ENCODE results near the gene THOC6.

THOC6 gene

DNA sequence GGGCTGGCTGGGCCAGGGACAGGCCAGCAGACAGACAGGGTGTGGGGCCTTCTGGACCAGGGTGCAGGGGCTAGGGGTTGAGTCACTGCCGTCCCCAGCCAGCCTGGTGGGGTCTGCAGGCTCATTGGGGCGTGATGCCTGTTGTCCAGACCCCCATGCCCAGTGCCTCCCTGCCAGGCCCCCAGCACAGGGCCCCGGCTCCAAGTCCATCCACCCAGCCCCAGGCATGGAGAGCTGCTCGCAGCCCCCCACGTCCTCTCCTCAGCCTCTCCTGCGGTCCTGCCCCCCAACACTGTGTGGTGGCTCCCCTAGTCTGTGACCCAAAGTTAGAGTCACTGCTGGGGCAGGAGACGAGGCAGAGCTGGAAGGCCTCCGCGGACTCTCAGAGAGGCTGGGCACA, 36.5 kb upstream of the THOC6 start:
- Histone ChIP-seq H3K4me2 (ENCODE audit: low read length) (no peak overlapping the region), H3K36me3 (ENCODE audit: control insufficient read depth, low read length) (no peaks in the 10 kb centered on the region), H3K27ac (ENCODE audit: low read depth, low read length) (no peak overlapping the region), H3K9me2 (replicated peaks; ENCODE audit: control insufficient read depth, low read length) (no peaks in the 10 kb centered on the region), H4K20me1 (ENCODE audit: control insufficient read depth, insufficient read depth, low read depth, low read length) (no peaks in the 10 kb centered on the region), H3K9me3 (ENCODE audit: control insufficient read depth, insufficient read depth, low read length) (no peaks in the 10 kb centered on the region), H3K4me3 (ENCODE audit: low read length) (no peak overlapping the region), H3K4me1 (ENCODE audit: control insufficient read depth, low read length) (peaks cover 14% of the 10 kb centered on the region), H3K79me2 (ENCODE audit: control insufficient read depth, low read length) (no peaks in the 10 kb centered on the region), H3K27me3 (ENCODE audit: control insufficient read depth, low read length) (peaks cover 39% of the 10 kb centered on the region; the same call in 1 of the 2 replicates), H3F3A (ENCODE audit: control insufficient read depth, insufficient read depth) (peaks cover 6% of the 10 kb centered on the region)
- no peak for TF ChIP-seq EZH2phosphoT487 (IDR thresholded peaks at IDR 0.05; ENCODE audit: borderline replicate concordance, low read length)
- TF ChIP-seq, protein P1, sequence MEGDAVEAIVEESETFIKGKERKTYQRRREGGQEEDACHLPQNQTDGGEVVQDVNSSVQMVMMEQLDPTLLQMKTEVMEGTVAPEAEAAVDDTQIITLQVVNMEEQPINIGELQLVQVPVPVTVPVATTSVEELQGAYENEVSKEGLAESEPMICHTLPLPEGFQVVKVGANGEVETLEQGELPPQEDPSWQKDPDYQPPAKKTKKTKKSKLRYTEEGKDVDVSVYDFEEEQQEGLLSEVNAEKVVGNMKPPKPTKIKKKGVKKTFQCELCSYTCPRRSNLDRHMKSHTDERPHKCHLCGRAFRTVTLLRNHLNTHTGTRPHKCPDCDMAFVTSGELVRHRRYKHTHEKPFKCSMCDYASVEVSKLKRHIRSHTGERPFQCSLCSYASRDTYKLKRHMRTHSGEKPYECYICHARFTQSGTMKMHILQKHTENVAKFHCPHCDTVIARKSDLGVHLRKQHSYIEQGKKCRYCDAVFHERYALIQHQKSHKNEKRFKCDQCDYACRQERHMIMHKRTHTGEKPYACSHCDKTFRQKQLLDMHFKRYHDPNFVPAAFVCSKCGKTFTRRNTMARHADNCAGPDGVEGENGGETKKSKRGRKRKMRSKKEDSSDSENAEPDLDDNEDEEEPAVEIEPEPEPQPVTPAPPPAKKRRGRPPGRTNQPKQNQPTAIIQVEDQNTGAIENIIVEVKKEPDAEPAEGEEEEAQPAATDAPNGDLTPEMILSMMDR (IDR thresholded peaks at IDR 0.05; ENCODE audit: low read depth, low read length, poor library complexity, severe bottlenecking), result no peak

DNA sequence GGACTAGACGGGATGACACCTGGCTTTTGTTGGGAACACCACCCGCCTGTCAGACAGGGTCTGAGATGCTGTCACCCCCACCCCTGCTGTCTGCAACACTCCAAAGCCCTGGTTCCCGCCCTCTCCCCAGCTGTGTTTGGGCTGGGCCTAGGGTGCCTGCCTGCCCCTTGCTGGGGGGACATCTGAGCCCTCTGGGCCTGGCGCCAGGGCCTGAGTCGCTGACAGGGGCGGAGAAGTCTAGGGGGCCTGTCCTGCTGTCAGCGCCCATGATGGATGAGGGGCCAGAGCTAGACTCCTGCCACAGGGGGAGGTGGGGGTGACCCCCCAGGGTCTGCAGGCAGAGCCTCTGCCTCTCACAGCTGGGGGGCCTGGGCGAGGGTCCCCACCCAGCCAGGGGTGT, 36.0 kb upstream of the THOC6 start:
- Histone ChIP-seq H3K27ac (ENCODE audit: low read depth, low read length) (no peak overlapping the region), H3K36me3 (ENCODE audit: control insufficient read depth, low read length) (no peaks in the 10 kb centered on the region), H3K27me3 (ENCODE audit: control insufficient read depth, low read length) (peaks cover 39% of the 10 kb centered on the region; the same call in 1 of the 2 replicates), H3K4me3 (ENCODE audit: low read length) (no peak overlapping the region), H3K9me2 (replicated peaks; ENCODE audit: control insufficient read depth, low read length) (no peaks in the 10 kb centered on the region), H3K4me1 (ENCODE audit: control insufficient read depth, low read length) (peaks cover 9% of the 10 kb centered on the region), H3K9me3 (ENCODE audit: control insufficient read depth, insufficient read depth, low read length) (no peaks in the 10 kb centered on the region), H3K79me2 (ENCODE audit: control insufficient read depth, low read length) (no peaks in the 10 kb centered on the region), H3F3A (ENCODE audit: control insufficient read depth, insufficient read depth) (peaks cover 3% of the 10 kb centered on the region), H4K20me1 (ENCODE audit: control insufficient read depth, insufficient read depth, low read depth, low read length) (no peaks in the 10 kb centered on the region), H3K4me2 (ENCODE audit: low read length) (no peak overlapping the region)
- no peak for TF ChIP-seq EZH2phosphoT487 (IDR thresholded peaks at IDR 0.05; ENCODE audit: borderline replicate concordance, low read length)
- TF ChIP-seq, protein P1 (IDR thresholded peaks at IDR 0.05; ENCODE audit: low read depth, low read length, poor library complexity, severe bottlenecking), result no peak

DNA sequence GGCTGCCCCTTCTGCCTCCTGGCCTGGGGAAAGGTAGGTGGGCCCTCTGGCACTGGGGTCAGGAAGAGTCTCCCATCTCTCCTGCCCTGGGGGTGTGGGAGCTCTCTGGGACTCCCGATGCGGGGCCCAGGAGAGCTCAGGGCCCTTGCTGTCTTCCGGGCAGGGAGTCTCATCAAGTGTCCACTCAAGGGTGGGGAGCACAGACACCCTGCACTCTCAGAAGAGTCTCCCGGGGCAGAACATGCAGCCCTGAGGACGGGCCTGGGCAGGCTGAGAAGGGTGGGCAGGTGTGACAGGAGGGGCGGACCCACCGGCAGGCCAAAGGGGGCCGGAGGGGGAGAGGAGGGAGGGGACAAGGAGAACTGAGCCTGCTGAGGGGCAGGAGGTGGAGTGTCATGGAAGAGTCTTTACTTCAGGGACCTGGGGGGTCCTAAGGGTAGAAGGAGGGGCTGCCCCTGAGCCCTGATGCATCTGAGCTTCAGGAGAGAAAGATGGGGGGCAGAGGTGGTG, 35.2 kb upstream of the THOC6 start:
- no peaks in the 10 kb centered on the region for H3F3A ChIP-seq (ENCODE audit: control insufficient read depth, insufficient read depth)
- TF ChIP-seq, protein P1 (IDR thresholded peaks at IDR 0.05; ENCODE audit: low read depth, low read length, poor library complexity, severe bottlenecking), result no peak
- no peak for TF ChIP-seq EZH2phosphoT487 (IDR thresholded peaks at IDR 0.05; ENCODE audit: borderline replicate concordance, low read length)
- no peak overlapping the region for H3K4me2 ChIP-seq (ENCODE audit: low read length)
- peaks cover 4% of the 10 kb centered on the region for H3K4me1 ChIP-seq (ENCODE audit: control insufficient read depth, low read length)
- H3K27me3 ChIP-seq (ENCODE audit: control insufficient read depth, low read length), result peaks cover 39% of the 10 kb centered on the region; the same call in 1 of the 2 replicates
- no peaks in the 10 kb centered on the region for H3K79me2 ChIP-seq (ENCODE audit: control insufficient read depth, low read length)
- H3K27ac ChIP-seq (ENCODE audit: low read depth, low read length), result no peak overlapping the region
- no peak overlapping the region for H3K4me3 ChIP-seq (ENCODE audit: low read length)
- no peaks in the 10 kb centered on the region for H3K9me3 ChIP-seq (ENCODE audit: control insufficient read depth, insufficient read depth, low read length)
- H4K20me1 ChIP-seq (ENCODE audit: control insufficient read depth, insufficient read depth, low read depth, low read length), result no peaks in the 10 kb centered on the region
- no peaks in the 10 kb centered on the region for H3K36me3 ChIP-seq (ENCODE audit: control insufficient read depth, low read length)
- no peaks in the 10 kb centered on the region for H3K9me2 ChIP-seq (replicated peaks; ENCODE audit: control insufficient read depth, low read length)

Measured in DOHH2 (cell line).